Superior temporal gyrus (tissue), 1 donor: ENCODE results near the gene SCN1A.
"Not testable (repeated sequence)": the region's sequence is repeated elsewhere in the genome, so short reads cannot be mapped to it uniquely, and the experiment has no call there.

Source experiments
- DNase-seq: peaks from one replicate; pipeline ENCODE4 v3.0.0-alpha.2; 2016; ENCODE audit errors: extremely low spot score

The SCN1A gene

GRCh38 chr2:166135152-166135848, 7.5 kb upstream of the SCN1A start:
- DNase-seq: no peak

- DNase-seq: no peak
Measured at GRCh38 chr2:166134252-166135151, 6.7 kb upstream of the SCN1A start.

- no peak for DNase-seq
Measured at GRCh38 chr2:166133653-166134052, 5.8 kb upstream of the SCN1A start.

- no peak for DNase-seq
Measured at GRCh38 chr2:166128156-166128505, 311 bp upstream of the SCN1A start.

GRCh38 chr2:166126007-166126639, 1.7 kb downstream of the SCN1A start:
- DNase-seq: peak; percentile 48

GRCh38 chr2:166125557-166125956, 2.3 kb downstream of the SCN1A start:
- no peak for DNase-seq

- DNase-seq: no peak
Measured at GRCh38 chr2:166118180-166118579, 9.6 kb downstream of the SCN1A start.

GRCh38 chr2:166117491-166117890, 10.3 kb downstream of the SCN1A start:
- no peak for DNase-seq

- no peak for DNase-seq
Measured at GRCh38 chr2:166115589-166115988, 12.2 kb downstream of the SCN1A start.

GRCh38 chr2:166112193-166112605, 15.6 kb downstream of the SCN1A start:
- DNase-seq: no peak

GRCh38 chr2:166106431-166107015, 21.3 kb downstream of the SCN1A start:
- DNase-seq: no peak

GRCh38 chr2:166104773-166105172, 23.0 kb downstream of the SCN1A start:
- no peak for DNase-seq

- DNase-seq: no peak
Measured at GRCh38 chr2:166104084-166104483, 23.7 kb downstream of the SCN1A start.

GRCh38 chr2:166103277-166103676, 24.5 kb downstream of the SCN1A start:
- DNase-seq: not testable (repeated sequence)

- peak; percentile 64 for DNase-seq
Measured at GRCh38 chr2:166094325-166094724, 33.5 kb downstream of the SCN1A start.

- DNase-seq: no peak
Measured at GRCh38 chr2:166092889-166093288, 34.9 kb downstream of the SCN1A start.

GRCh38 chr2:166091439-166091838, 36.4 kb downstream of the SCN1A start:
- peak; percentile 68 for DNase-seq

- DNase-seq: peak; percentile 58
Measured at GRCh38 chr2:166090908-166091307, 36.9 kb downstream of the SCN1A start.

- no peak for DNase-seq
Measured at GRCh38 chr2:166090346-166090745, 37.5 kb downstream of the SCN1A start.

- no peak for DNase-seq
Measured at GRCh38 chr2:166088634-166089033, 39.2 kb downstream of the SCN1A start.

GRCh38 chr2:166084301-166084700, 43.5 kb downstream of the SCN1A start:
- no peak for DNase-seq

GRCh38 chr2:166082736-166083135, 45.1 kb downstream of the SCN1A start:
- DNase-seq: no peak
